Fibroblast of upper back skin (primary cell): ENCODE data around the gene TPM1.
A peak's percentile ranks its signal among the peaks of the same experiment; 100 is the strongest.
"Not testable (repeated sequence)": the region's sequence is repeated elsewhere in the genome, so short reads cannot be mapped to it uniquely, and the experiment has no call there.

Experiments used
- DNase-seq: peaks from one replicate; pipeline ENCODE4 v3.0.0-alpha.2; 2013

Gene TPM1

DNA sequence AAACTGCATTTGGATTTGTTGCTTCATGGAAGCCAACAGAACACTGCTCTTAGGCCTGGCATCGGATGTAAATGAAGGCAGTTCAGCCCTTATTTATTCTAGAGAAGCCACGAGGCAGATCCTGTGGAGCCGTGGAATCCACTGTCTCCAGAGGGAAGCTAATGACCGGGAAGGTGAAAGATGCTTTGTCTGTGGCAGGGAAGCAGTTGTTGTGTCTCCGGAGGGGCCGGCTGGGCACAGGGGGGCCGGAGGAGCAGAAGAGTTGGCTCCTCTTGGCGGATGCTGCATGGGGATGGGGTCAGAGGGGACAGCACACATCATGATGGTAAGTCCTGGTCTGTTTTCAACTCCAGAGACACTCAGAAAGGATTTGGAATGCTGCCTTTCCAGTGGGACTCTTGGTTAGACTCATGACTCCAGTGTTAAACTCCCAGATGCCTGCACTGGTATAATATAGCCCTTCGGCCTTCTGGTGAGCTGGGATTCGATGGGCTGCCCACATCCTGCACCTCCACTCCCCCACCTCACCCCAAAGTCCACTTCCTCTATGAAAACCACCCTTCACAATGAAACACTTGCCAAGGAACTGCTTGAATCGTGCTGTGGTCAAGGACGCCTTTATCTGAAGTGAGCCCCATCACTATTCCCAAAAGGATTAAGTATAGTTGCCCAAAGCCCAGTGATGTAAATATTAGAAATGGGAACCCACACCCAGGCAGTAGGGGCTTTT lies 33.6 kb downstream of the TPM1 start:
- DNase-seq: peak; percentile 27

DNA sequence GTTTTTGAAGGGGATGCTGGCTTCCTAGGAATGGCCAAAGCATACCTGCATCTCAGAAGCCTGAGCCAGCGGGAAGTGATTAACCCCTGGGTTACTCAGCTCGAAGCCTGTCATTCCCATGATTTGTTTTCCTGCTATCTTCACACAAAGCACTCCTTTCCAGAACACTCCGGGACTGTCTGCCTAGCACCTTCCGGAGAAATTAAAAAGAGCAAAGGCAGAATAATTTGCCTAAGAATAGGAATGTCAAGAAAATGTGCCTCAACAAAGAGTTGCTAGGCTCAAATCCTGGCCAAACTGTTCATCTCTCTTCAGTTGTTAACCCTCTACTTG lies 34.1 kb downstream of the TPM1 start:
- DNase-seq: no peak

- DNase-seq: no peak
These were observed 35.4 kb downstream of the TPM1 start for GRCh38 chr15:63077952-63078351.

DNA sequence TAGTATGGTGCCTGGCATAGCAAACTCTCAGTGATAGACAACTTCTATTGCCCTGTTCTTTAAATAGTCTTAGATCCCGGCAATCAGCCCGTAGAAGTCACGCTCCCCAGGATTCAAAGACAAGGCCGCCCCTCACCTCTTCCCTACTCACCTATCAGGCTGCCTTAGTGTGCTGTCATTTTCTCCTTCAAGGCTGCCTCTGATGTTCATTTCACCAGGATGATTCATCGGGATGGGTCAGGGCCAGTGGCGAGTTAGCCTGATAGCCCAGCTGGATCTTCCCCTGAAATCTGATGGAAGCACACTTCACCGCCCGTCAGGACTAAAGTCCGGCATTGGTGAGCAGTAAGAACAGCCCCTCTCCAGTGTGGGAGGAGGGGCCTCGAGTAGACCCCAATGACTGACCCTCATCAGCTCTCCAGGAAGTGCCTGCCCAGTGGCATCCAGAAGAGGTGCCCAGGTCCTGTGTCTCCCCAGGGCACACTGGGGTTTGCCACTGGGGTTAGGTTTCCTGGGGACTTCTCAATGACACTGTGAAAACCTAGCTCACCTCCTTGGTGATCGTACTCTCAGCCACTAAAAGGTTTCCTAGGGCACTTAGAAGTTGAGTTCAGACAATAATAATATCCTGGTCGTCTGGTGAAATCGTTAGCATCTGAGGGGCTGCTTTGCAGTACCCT lies 37.5 kb downstream of the TPM1 start:
- DNase-seq: peak; percentile 63

GRCh38 chr15:63080634-63081250 lies 38.2 kb downstream of the TPM1 start:
- DNase-seq: no peak

DNA sequence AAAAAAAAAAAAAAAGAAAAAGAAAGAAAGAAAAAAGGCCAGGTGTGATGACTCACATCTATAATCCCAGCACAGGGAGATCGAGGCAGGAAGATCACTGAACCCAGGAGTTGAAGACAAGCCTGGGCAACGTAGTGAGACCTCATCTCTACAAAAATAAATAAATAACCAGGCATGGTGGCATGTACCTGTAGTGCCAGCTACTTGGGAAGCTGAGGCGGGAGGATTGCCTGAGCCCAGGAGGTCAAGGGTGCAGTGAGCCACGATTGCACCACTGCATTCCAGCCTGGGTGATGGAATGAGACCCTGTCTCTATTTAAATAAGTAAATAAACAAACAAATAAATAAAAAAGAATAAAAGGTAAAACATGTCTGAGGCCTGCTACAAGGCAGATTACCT lies 39.8 kb downstream of the TPM1 start:
- DNase-seq: no peak

GRCh38 chr15:63083044-63083443 lies 40.5 kb downstream of the TPM1 start:
- no peak for DNase-seq

GRCh38 chr15:63083541-63083940 lies 41.0 kb downstream of the TPM1 start:
- no peak for DNase-seq

GRCh38 chr15:63084806-63085205 lies 42.3 kb downstream of the TPM1 start:
- no peak for DNase-seq

DNA sequence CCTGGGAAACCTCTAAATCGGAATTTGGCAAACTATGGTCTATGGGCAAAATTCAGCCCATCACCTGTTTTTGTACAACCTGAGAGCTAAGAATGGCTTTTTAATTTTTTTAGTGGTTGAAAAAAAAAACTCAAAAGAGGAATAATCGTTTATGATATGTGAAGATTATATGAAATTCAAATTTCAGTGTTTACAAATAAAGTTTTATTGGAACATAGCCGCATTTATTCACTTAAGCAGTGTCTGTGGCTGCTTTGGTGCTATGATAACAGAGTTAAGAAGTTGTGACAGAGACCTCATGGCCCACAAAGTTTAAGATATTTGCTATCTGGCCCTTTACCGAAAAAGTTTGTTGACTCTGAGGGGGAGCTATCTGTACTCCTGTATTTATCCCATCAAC lies 42.7 kb downstream of the TPM1 start:
- no peak for DNase-seq

DNA sequence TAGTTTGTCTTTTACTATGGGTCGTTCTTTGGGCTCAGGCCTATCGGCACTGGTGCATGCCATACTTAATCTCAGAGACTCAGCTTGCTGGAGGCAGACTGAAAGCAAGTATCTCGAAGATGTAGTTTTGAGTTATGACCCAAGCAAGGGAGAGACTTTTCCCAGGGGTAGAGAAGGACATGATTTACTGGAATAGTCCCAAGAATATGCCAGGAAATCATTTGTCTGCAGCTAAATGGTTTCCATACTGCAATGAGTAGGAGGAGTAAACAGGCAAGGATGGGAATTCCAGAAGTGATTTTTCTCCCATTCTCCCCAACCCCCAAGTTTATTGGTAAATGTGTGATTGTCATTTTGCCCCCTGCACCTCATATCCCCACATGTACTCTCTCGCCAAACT lies 43.7 kb downstream of the TPM1 start:
- DNase-seq: peak; percentile 89

DNA sequence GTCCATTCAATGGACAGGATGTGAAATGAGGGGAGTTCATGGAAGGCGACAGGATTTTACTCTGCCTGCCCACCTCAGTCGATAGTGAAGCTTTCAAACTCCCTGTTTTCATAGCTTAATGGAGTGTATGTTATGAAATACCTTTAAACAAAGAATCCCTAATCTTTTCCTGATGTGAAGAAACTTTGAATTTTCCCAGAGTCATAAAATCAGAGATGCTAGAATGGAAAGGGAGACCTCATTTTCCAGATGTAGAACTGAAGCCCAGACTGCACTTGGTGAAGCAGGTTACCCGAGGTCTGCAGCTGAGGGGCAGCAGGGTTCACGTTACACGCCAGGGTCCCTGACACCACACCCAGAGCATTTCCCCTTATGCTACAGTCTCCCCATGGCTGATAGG lies 44.4 kb downstream of the TPM1 start:
- no peak for DNase-seq

GRCh38 chr15:63088533-63089245 lies 46.1 kb downstream of the TPM1 start:
- no peak for DNase-seq

DNA sequence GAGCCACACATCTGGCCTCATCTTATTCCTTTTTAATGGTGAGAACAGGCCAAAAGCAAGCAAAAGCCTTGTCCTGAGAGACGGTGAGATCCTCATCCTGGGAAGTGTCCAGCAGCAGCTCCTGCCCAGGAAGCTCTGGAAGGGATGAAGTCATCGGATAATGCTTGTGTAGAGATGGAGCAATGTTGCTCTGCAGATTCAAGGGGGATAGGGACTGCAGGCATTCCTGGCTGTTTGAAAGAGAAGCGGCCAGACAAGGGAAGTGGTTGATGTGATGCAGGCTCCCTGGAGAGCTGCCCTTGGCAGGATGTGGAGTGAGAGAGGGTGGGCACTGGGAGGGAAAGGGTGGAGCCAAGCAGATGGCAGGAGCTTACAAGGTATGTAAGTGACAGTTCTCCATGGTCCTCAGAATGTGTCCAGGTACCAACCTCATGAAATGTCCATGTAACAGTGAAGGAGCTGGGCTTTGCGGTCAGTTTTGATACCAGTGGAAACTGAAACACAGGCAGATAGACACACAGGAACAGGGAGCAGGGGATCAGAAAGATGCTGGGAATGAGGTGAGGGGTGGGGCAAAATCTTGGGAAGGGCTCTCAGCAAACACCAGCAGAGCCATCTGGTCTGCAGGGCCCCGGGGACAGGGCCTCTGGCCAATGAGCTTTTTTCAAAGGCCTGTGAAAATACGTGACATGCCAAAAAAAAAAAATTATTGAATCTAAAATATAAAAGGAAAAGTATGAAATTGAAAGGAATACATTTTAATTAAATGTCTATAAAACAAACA lies 46.9 kb downstream of the TPM1 start:
- peak; percentile 98 for DNase-seq

DNA sequence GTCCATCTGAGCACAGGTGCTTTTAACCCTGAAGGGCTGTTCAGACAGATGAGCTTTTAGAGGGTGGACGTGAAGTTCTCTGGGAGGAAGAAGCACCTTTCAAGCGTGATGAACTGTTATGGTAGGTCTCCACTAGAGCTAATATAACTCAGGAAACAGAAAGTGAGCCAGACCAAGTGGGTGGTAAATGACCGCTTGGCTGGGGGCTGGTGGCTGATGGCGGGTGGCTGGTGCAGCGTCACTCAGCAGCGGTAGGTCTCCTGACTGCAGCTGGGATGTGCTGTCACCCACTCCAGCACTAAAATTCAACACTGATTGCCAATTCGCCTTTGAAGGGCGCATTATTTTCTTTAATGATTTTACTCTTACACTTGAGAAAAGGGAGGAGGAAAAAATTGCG lies 47.9 kb downstream of the TPM1 start:
- DNase-seq: no peak

DNA sequence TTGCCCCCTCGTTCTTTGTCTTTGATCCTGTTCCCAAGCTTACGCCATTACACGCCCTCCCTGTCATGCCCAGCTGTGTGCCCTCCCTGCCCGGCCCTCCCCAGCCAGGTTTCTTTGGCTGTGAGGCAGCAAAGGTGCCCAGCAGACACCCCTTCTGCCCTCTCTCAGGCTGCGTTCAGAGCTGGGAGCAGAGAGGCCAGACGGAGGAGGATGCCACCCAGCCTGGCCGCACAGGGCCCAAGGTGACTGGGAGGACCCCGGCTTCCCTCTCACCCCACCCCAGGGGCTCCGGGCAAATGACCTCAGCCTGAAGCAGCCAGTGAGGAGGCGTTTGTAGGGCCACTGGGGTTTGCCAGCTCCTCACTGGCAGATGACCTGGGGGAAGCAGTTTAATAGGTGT lies 48.3 kb downstream of the TPM1 start:
- no peak for DNase-seq

- DNase-seq: no peak
These were observed 49.3 kb downstream of the TPM1 start for GRCh38 chr15:63091679-63092446.

DNA sequence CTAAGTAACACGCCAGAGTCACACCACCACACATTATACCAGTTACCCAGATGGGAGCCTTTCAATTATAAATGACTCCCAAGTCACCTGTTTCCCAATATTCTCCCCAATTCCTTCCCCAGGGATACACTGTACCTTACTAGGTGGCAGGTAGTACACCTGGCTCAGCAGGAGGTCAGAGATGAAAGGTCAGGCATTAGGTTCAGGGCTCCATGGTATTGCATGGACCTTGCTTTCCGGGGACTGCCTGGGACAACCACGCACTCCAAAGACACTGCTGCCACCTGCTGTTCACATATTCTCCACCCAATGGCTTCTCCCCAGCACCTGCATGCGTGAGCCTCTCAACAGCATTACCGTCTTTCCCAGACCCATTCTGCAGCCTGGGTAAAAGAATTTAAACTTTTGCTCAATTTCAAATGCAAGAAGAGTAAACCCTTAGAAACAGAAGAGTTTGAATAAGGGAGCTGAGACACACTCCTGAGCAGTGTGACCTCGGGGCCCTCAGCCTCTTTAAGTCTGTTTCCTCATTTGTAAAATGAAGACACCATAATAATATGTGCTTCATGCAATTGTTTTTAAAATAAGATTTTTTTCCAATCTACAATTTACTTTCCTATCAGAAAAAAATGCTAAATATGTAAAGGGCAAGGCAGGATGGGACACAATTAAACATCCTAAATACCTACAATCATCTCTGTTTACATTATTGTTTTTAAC lies 51.1 kb downstream of the TPM1 start:
- peak; percentile 75 for DNase-seq

GRCh38 chr15:63094495-63094931 lies 52.0 kb downstream of the TPM1 start:
- peak; percentile 85 for DNase-seq

GRCh38 chr15:63096178-63096577 lies 53.6 kb downstream of the TPM1 start:
- no peak for DNase-seq

DNA sequence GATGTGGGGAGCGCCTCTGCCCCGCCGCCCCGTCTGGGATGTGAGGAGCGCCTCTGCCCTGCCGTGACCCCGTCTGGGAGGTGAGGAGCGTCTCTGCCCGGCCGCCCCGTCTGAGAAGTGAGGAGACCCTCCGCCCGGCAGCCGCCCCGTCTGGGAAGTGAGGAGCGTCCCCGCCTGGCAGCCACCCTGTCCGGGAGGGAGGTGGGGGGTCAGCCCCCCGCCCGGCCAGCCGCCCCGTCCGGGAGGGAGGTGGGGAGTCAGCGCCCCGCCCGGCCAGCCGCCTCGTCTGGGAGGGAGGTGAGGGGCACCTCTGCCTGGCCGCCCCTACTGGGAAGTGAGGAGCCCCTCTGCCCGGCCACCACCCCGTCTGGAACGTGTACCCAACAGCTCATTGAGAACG lies 56.4 kb downstream of the TPM1 start:
- DNase-seq: not testable (repeated sequence)
